ENCODE data around the gene ADRM1.
A peak's percentile ranks its signal among the peaks of the same experiment; 100 is the strongest.

Gene ADRM1

GRCh38 chr20:62302341-62303061 is at the start of gene ADRM1:
Gene ADRM1, plus strand, starts transcription at chr20:62302997. Its CDS starts 572 bp downstream, at chr20:62303569.
- ATAC-seq, result peak; percentile 85 to 90

- no peak for ATAC-seq
These were observed 49.4 kb upstream of the ADRM1 start for GRCh38 chr20:62253398-62253797.

- ATAC-seq, result no peak
These were observed 48.6 kb upstream of the ADRM1 start for GRCh38 chr20:62254021-62254724.

GRCh38 chr20:62255976-62256375 is 46.8 kb upstream of the ADRM1 start:
- no peak for ATAC-seq

GRCh38 chr20:62258499-62259293 is 44.1 kb upstream of the ADRM1 start:
- no peak for ATAC-seq

- no peak for ATAC-seq
These were observed 43.6 kb upstream of the ADRM1 start for GRCh38 chr20:62259294-62259565.

- ATAC-seq, result no peak
These were observed 40.7 kb upstream of the ADRM1 start for GRCh38 chr20:62262064-62262463.

- ATAC-seq, result no peak
These were observed 39.4 kb upstream of the ADRM1 start for GRCh38 chr20:62263396-62263795.

GRCh38 chr20:62265365-62265764 is 37.4 kb upstream of the ADRM1 start:
- ATAC-seq, result no peak

GRCh38 chr20:62266340-62266739 is 36.5 kb upstream of the ADRM1 start:
- ATAC-seq, result no peak

- no peak for ATAC-seq
These were observed 35.9 kb upstream of the ADRM1 start for GRCh38 chr20:62266851-62267250.

GRCh38 chr20:62267543-62267942 is 35.3 kb upstream of the ADRM1 start:
- ATAC-seq, result no peak

GRCh38 chr20:62268228-62268900 is 34.4 kb upstream of the ADRM1 start:
- ATAC-seq, result no peak

- ATAC-seq, result no peak
These were observed 33.4 kb upstream of the ADRM1 start for GRCh38 chr20:62269378-62269777.

GRCh38 chr20:62269871-62270270 is 32.9 kb upstream of the ADRM1 start:
- no peak for ATAC-seq

GRCh38 chr20:62272200-62272599 is 30.6 kb upstream of the ADRM1 start:
- ATAC-seq, result no peak

- no peak for ATAC-seq
These were observed 29.4 kb upstream of the ADRM1 start for GRCh38 chr20:62273416-62273815.

- no peak for ATAC-seq
These were observed 28.4 kb upstream of the ADRM1 start for GRCh38 chr20:62274332-62274950.

GRCh38 chr20:62275219-62275618 is 27.6 kb upstream of the ADRM1 start:
- no peak for ATAC-seq

- ATAC-seq, result no peak
These were observed 26.4 kb upstream of the ADRM1 start for GRCh38 chr20:62276439-62276838.

- no peak for ATAC-seq
These were observed 25.5 kb upstream of the ADRM1 start for GRCh38 chr20:62277253-62277652.

- ATAC-seq, result no peak
These were observed 22.5 kb upstream of the ADRM1 start for GRCh38 chr20:62280303-62280702.
